8988T (cell line): Measurements from ENCODE around the gene MEGF6.

Source experiments
- DNase-seq: peaks from one replicate; pipeline ENCODE4 v3.0.0; 2011

Gene MEGF6

GRCh38 chr1:3552176-3552575, 59.1 kb downstream of the MEGF6 start:
- no peak for DNase-seq

- DNase-seq, result peak; percentile 66
Measured at GRCh38 chr1:3551711-3552110, 59.6 kb downstream of the MEGF6 start.

GRCh38 chr1:3551290-3551678, 60.0 kb downstream of the MEGF6 start:
- no peak for DNase-seq

GRCh38 chr1:3550511-3551289, 60.6 kb downstream of the MEGF6 start:
- no peak for DNase-seq

- DNase-seq, result no peak
Measured at GRCh38 chr1:3548895-3549294, 62.4 kb downstream of the MEGF6 start.

GRCh38 chr1:3548156-3548893, 63.0 kb downstream of the MEGF6 start:
- no peak for DNase-seq

- DNase-seq, result no peak
Measured at GRCh38 chr1:3547055-3548005, 64.0 kb downstream of the MEGF6 start.

- DNase-seq, result no peak
Measured at GRCh38 chr1:3546048-3546384, 65.3 kb downstream of the MEGF6 start.

- DNase-seq, result no peak
Measured at GRCh38 chr1:3545363-3546047, 65.8 kb downstream of the MEGF6 start.

- DNase-seq, result no peak
Measured at GRCh38 chr1:3544040-3544977, 67.0 kb downstream of the MEGF6 start.

GRCh38 chr1:3543076-3544039, 68.0 kb downstream of the MEGF6 start:
- peak; percentile 97 for DNase-seq

GRCh38 chr1:3542676-3543075, 68.6 kb downstream of the MEGF6 start:
- peak; percentile 62 for DNase-seq

GRCh38 chr1:3541936-3542335, 69.4 kb downstream of the MEGF6 start:
- no peak for DNase-seq

GRCh38 chr1:3541465-3541864, 69.8 kb downstream of the MEGF6 start:
- DNase-seq, result no peak

GRCh38 chr1:3540876-3541275, 70.4 kb downstream of the MEGF6 start:
- no peak for DNase-seq

GRCh38 chr1:3539707-3540425, 71.4 kb downstream of the MEGF6 start:
- DNase-seq, result no peak

GRCh38 chr1:3537359-3537758, 73.9 kb downstream of the MEGF6 start:
- DNase-seq, result no peak

- no peak for DNase-seq
Measured at GRCh38 chr1:3536420-3537195, 74.7 kb downstream of the MEGF6 start.

- DNase-seq, result no peak
Measured at GRCh38 chr1:3535732-3536131, 75.6 kb downstream of the MEGF6 start.
